Transverse colon (tissue), 4 donors: ENCODE measurements around the gene HMCN2. TPM values are rescaled to one million over a fixed set of nuclear protein-coding genes. Genes with fewer than 3 reads are reported as not detected.

Experiments
- DNase-seq: peaks from one replicate; pipeline ENCODE4 v3.0.0-alpha.2; 2019
- H3K27ac ChIP-seq, 4 donors: fragments of 200-600 bp; sonication (generic); 2 replicates each; pipeline ENCODE4 v1.5.1; 2016 to 2018; ENCODE audit warnings: inconsistent platforms in 4 of 4
- H3K27me3 ChIP-seq: fragments of 200-600 bp; sonication (generic); 2 replicates; pipeline ENCODE4 v1.5.1; 2017; ENCODE audit warnings: inconsistent platforms
- H3K36me3 ChIP-seq, 4 donors: fragments of 200-600 bp; sonication (generic); 2 replicates each; pipeline ENCODE4 v1.5.1; 2017 to 2019; ENCODE audit warnings: inconsistent platforms in 4 of 4
- H3K4me1 ChIP-seq, 4 donors: fragments of 200-600 bp; sonication (generic); 2 replicates each; pipeline ENCODE4 v1.5.1; 2017 to 2020; ENCODE audit warnings: inconsistent platforms in 4 of 4
- H3K4me3 ChIP-seq, 4 donors: fragments of 200-600 bp; sonication (generic); 1 replicate in 1 of 4; 2 replicates in 3 of 4; pipeline versions ENCODE4 v1.5.1 to v1.6.1; 2017 to 2019; ENCODE audit warnings: inconsistent platforms in 4 of 4
- H3K9me3 ChIP-seq, 2 donors: fragments of 200-600 bp; sonication (generic); 2 replicates each; pipeline ENCODE4 v1.5.1; 2017 to 2019; ENCODE audit warnings: inconsistent platforms in 2 of 2
- CTCF ChIP-seq, 5 experiments: fragments of 200-600 bp in 3 of 5; fragments of 450-650 bp in 2 of 5; sonication (generic) in 3 of 5; IDR thresholded peaks; 1 replicate in 2 of 5; 2 replicates in 3 of 5; pipeline ENCODE4 v1.5.1; 2016 to 2017; ENCODE audit warnings: antibody characterized with exemption in 5 of 5, inconsistent platforms in 3 of 5, mild to moderate bottlenecking in 2 of 5, moderate library complexity in 1 of 5
- EP300 ChIP-seq: sonication (generic); formaldehyde crosslinking; IDR thresholded peaks from one replicate; pipeline ENCODE4 v1.6.1; 2017; ENCODE audit warnings: antibody characterized with exemption, low read depth
- POLR2A ChIP-seq: fragments of 450-650 bp; IDR thresholded peaks from one replicate; pipeline ENCODE4 v1.6.1; 2016; ENCODE audit warnings: antibody characterized with exemption, mild to moderate bottlenecking, moderate library complexity
- POLR2AphosphoS5 ChIP-seq, 3 donors: sonication (generic); formaldehyde crosslinking; IDR thresholded peaks; one replicate each; pipeline ENCODE4 v1.6.1; 2016; ENCODE audit warnings: antibody characterized with exemption in 3 of 3
- WGBS, 2 donors: methylation state at CpG; one replicate each; pipeline ENCODE4 v1.1.5; 2018; ENCODE audit warnings: low coverage in 1 of 2; 5-methylcytosine and 5-hydroxymethylcytosine counted together
- in situ Hi-C, 4 donors: fragments of 200-750 bp; cut with MboI; loops; one replicate each; pipeline versions ENCODE4 v1.15.0 to v1.15.1; 2017; ENCODE audit warnings: low sequenced_read_pairs in 3 of 4, low pct_ligation_motif_present in 1 of 4, low pct_unique_long_range_greater_than_20kb in 1 of 4
- intact Hi-C: fragments of 100-400 bp; cut with DNase I; formaldehyde crosslinking; loops from one replicate; pipeline ENCODE4 v1.15.1; 2023; ENCODE audit warnings: low total_unique reads
- total RNA-seq, 4 donors: library from RNA; depleted of rRNA; stranded (reverse); fragments of >200 nt; gene quantifications; one replicate each; pipeline ENCODE4 v1.1.0, GENCODE V29; 2016

HMCN2 gene
- total RNA-seq, 4 donors from 2014 or later, result 7.8 to 40.0 (median 15.2) TPM

- Histone ChIP-seq H3K4me1 (peaks cover 0 to 9% (median 7%) of the 10 kb centered on the region in 4 donors), H3K9me3 (no peaks in the 10 kb centered on the region), H3K36me3 (no peaks in the 10 kb centered on the region), H3K27ac (no peak overlapping the region), H3K27me3 (no peaks in the 10 kb centered on the region), H3K4me3 (no peak overlapping the region)
- 93% methylated on average over 22 of the region's 22 CpGs; no CpG with 5 or more reads in 1 of the 2 donors for WGBS, 2 donors
- no peak for DNase-seq
- intact Hi-C loops, result no loop called here
- in situ Hi-C loops, result no loop called here
- TF ChIP-seq POLR2A, result no peak
- TF ChIP-seq POLR2AphosphoS5 (IDR thresholded peaks at IDR 0.05), result no peak
- TF ChIP-seq EP300, result no peak
- no peak for TF ChIP-seq CTCF (IDR thresholded peaks at IDR 0.05)
Measured at GRCh38 chr9:130405657-130406257, 140.2 kb downstream of the HMCN2 start.

- intact Hi-C loops, result no loop called here
Measured at GRCh38 chr9:130406278-130406895, 140.8 kb downstream of the HMCN2 start.

GRCh38 chr9:130407916-130408663 is 142.5 kb downstream of the HMCN2 start:
- in situ Hi-C loops (no loop called here), intact Hi-C loops (no loop called here)
- TF ChIP-seq EP300 (no peak), POLR2AphosphoS5 (IDR thresholded peaks at IDR 0.05) (no peak), CTCF (IDR thresholded peaks at IDR 0.05) (no peak), POLR2A (no peak)
- DNase-seq, result no peak
- no peaks in the 10 kb centered on the region for H3K27me3 ChIP-seq
- no peak overlapping the region for H3K27ac ChIP-seq
- no peak overlapping the region for H3K4me3 ChIP-seq
- H3K4me1 ChIP-seq, result peaks cover 5 to 26% (median 17%) of the 10 kb centered on the region in 4 donors
- no peaks in the 10 kb centered on the region for H3K9me3 ChIP-seq
- no peaks in the 10 kb centered on the region for H3K36me3 ChIP-seq
- 73% methylated on average over 9 of the region's 9 CpGs; no CpG with 5 or more reads in 1 of the 2 donors for WGBS, 2 donors

More at GRCh38 chr9:130406278-130406895, 140.8 kb downstream of the HMCN2 start:
- Histone ChIP-seq H3K36me3 (no peaks in the 10 kb centered on the region), H3K4me1 (peaks cover 0 to 15% (median 13%) of the 10 kb centered on the region in 4 donors), H3K27me3 (no peaks in the 10 kb centered on the region), H3K27ac (no peak overlapping the region), H3K9me3 (no peaks in the 10 kb centered on the region), H3K4me3 (no peak overlapping the region)
- no peak for DNase-seq
- 88% methylated on average over 10 of the region's 10 CpGs; no CpG with 5 or more reads in 1 of the 2 donors for WGBS, 2 donors
- in situ Hi-C loops, result no loop called here
- TF ChIP-seq CTCF (IDR thresholded peaks at IDR 0.05) (no peak), EP300 (no peak), POLR2AphosphoS5 (IDR thresholded peaks at IDR 0.05) (no peak), POLR2A (no peak)

GRCh38 chr9:130408669-130409068 is 143.1 kb downstream of the HMCN2 start:
- H3K36me3 ChIP-seq, result no peaks in the 10 kb centered on the region
- no peak for TF ChIP-seq POLR2A
- TF ChIP-seq CTCF (IDR thresholded peaks at IDR 0.05), result no peak
- TF ChIP-seq EP300, result no peak
- no peak for TF ChIP-seq POLR2AphosphoS5 (IDR thresholded peaks at IDR 0.05)

More at GRCh38 chr9:130408669-130409068, 143.1 kb downstream of the HMCN2 start:
- no peak for DNase-seq
- no peaks in the 10 kb centered on the region for H3K9me3 ChIP-seq
- in situ Hi-C loops (no loop called here), intact Hi-C loops (no loop called here)
- no peaks in the 10 kb centered on the region for H3K27me3 ChIP-seq
- 90% methylated on average over 8 of the region's 9 CpGs; no CpG with 5 or more reads in 1 of the 2 donors for WGBS, 2 donors
- H3K4me3 ChIP-seq, result no peak overlapping the region
- H3K4me1 ChIP-seq, result peaks cover 5 to 26% (median 17%) of the 10 kb centered on the region in 4 donors
- no peak overlapping the region for H3K27ac ChIP-seq
